Subcutaneous abdominal adipose tissue (tissue), 5 donors: ENCODE data around the gene PTBP2.
"Not testable (repeated sequence)": the region's sequence is repeated elsewhere in the genome, so short reads cannot be mapped to it uniquely, and the experiment has no call there.

ENCODE experiments used
- H3K27ac ChIP-seq: one replicate; pipeline ENCODE4 v1.7.0; 2013; ENCODE audit warnings: low read depth, mild to moderate bottlenecking, inconsistent platforms, low read length, moderate library complexity
- H3K27me3 ChIP-seq, 5 donors: one replicate each; pipeline ENCODE4 v1.7.0; 2013; ENCODE audit warnings: low read length in 5 of 5, inconsistent platforms in 1 of 5; ENCODE audit not compliant: control insufficient read depth in 5 of 5, insufficient read depth in 4 of 5
- H3K36me3 ChIP-seq, 5 donors: one replicate each; pipeline ENCODE4 v1.7.0; 2013; ENCODE audit warnings: low read length in 5 of 5; ENCODE audit not compliant: control insufficient read depth in 5 of 5, insufficient read depth in 5 of 5
- H3K4me1 ChIP-seq, 5 donors: one replicate each; pipeline ENCODE4 v1.7.0; 2013; ENCODE audit warnings: low read length in 5 of 5, mild to moderate bottlenecking in 3 of 5, moderate library complexity in 1 of 5; ENCODE audit not compliant: control insufficient read depth in 5 of 5, insufficient read depth in 5 of 5
- H3K4me3 ChIP-seq, 5 donors: one replicate each; pipeline ENCODE4 v1.7.0; 2013; ENCODE audit warnings: low read length in 5 of 5, low read depth in 1 of 5
- H3K9ac ChIP-seq, 5 donors: one replicate each; pipeline ENCODE4 v1.7.0; 2013; ENCODE audit warnings: low read length in 5 of 5, mild to moderate bottlenecking in 4 of 5, moderate library complexity in 3 of 5
- H3K9me3 ChIP-seq, 5 donors: one replicate each; pipeline ENCODE4 v1.7.0; 2013; ENCODE audit warnings: low read length in 5 of 5; ENCODE audit not compliant: control insufficient read depth in 5 of 5
- donor health status: healthy.
- donor health status: healthy.
- donor health status: healthy.
- donor health status: healthy.
- donor health status: healthy.

The PTBP2 gene

DNA sequence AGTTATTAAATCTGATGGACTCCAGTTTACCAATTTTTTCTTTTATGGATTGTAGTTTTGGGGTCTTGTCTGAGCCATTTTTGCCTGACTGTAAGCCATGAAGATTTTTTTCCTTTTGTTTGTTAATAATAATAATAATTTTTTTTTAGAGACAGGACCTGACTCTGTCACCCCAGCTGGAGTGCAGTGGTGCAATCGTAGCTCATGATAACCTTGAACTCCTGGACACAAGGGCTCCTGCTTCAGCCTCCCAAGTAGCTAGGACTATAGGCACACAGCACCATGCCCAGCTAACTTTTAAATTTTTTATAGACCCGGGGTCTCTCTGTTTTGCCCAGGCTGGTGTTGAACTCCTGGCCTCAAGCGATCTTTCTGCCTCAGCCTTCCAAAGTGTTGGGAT lies 6.3 kb downstream of the PTBP2 start:
- H3K27ac ChIP-seq: no peak overlapping the region
- peaks cover 0 to 19% (median 16%) of the 10 kb centered on the region in 5 donors for H3K4me1 ChIP-seq
- H3K9me3 ChIP-seq: no peaks in the 10 kb centered on the region
- no peak overlapping the region for H3K9ac ChIP-seq
- no peaks in the 10 kb centered on the region for H3K27me3 ChIP-seq
- H3K4me3 ChIP-seq: no peak overlapping the region
- peaks cover 0 to 9% (median 4%) of the 10 kb centered on the region in 5 donors for H3K36me3 ChIP-seq

DNA sequence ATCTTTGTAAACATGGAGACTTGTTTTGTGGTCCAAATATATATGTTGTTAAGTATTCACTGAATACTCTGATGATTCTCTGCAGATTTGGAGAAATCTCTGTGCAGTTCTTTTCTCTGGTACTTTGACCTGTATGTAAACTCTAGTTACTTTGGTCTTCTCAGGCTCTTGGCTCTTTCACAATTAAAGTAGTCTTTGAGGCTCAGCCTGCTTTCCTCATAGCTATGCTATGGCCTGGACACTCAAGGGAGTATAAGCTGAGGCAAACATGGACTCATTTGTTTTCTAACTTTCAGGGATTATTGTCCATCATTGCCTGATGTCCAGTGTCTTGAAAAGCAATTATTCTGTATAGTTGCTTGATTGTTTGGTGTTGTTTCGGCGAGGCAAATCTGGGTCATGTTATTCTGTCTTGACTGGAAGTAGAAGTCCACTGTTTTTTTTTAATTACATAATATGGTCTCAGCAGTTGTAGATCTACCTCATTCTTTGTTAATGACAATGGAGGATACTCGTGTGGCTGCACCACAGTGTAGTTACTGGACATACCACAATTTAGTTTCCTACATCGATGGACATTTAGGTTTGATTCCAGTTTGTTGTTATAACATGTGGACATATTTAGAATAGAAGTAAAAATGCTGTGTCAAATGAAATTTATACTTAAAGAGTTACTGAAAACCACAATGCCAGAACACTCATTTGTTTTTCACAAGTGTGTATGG lies 9.2 kb downstream of the PTBP2 start:
- peaks cover 0 to 9% (median 6%) of the 10 kb centered on the region in 5 donors for H3K4me1 ChIP-seq
- H3K27ac ChIP-seq: no peak overlapping the region
- no peak overlapping the region for H3K9ac ChIP-seq
- no peak overlapping the region for H3K4me3 ChIP-seq
- no peaks in the 10 kb centered on the region for H3K9me3 ChIP-seq
- no peaks in the 10 kb centered on the region for H3K27me3 ChIP-seq
- H3K36me3 ChIP-seq: peaks cover 4 to 13% (median 5%) of the 10 kb centered on the region in 5 donors

DNA sequence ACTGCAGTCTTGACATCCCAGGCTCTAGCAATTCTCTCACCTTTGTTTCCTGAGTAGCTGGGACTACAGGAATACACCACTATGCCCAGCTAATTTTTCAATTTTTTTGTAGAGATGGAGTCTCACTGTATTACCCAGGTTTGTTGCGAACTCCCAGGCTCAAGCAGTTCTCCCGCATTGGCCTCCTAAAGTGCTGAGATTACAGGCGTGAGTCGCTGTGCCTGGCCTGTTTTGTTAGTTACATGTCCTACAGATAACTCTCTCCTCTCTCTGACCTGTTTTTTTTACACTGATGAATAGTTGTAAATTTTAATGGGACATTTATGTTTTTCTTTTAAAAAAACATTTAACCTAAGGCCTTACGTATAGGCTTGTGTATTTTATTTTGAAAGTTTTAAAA lies 19.8 kb downstream of the PTBP2 start:
- no peak overlapping the region for H3K4me3 ChIP-seq
- H3K27ac ChIP-seq: no peak overlapping the region
- no peaks in the 10 kb centered on the region for H3K9me3 ChIP-seq
- H3K4me1 ChIP-seq: peaks cover 0 to 6% (median 0%) of the 10 kb centered on the region in 5 donors
- H3K9ac ChIP-seq: no peak overlapping the region
- H3K36me3 ChIP-seq: peaks cover 0 to 3% (median 0%) of the 10 kb centered on the region in 5 donors
- no peaks in the 10 kb centered on the region for H3K27me3 ChIP-seq

DNA sequence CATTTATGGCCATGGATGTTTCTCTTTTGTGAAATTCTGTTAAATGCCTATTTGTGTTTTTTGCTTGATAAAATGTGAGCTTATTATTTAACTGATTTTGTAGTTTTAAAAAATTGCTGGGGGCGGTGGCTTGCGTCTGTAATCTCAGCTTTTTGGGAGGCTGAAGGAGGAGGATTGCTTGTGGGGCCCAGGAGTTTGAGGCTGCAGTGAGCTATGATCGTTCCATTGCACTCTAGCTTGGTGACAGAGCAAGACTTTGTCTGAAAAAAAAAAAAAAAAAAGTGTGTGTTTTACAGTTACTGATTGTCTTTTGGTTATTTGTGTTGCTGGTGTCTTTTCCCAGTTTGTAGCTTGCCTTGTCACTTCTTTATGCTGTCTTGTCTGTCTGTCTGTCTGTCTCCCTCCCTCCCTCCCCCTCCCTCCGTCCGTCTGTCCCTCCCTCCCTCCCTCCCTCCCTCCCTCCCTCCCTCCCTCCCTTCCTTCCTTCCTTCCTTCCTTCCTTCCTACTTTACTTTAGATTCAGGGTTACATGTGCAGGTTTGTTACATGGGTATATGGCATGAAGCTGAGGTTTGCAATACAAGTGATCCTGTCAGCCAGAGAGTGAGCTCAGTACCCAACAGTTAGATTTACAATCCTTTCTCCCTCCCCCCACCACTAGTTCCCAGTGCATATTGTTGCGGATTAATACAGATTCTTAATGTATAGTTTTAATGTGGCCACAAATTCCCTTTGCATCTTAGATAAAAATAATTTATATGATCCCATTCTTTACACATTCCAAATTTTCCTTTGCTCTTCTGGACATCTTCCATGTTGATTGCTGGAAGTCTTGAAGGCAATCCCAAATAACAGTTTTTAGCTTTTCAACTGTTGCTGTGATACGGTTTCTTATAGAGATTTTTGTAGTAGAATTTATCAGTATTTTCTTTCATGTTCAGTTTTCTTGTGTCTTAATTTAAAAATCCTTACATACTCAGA lies 25.1 kb downstream of the PTBP2 start:
- no peaks in the 10 kb centered on the region for H3K27me3 ChIP-seq
- H3K36me3 ChIP-seq: no peaks in the 10 kb centered on the region
- H3K9ac ChIP-seq: no peak overlapping the region
- no peak overlapping the region for H3K4me3 ChIP-seq
- H3K4me1 ChIP-seq: peaks cover 0 to 20% (median 8%) of the 10 kb centered on the region in 5 donors
- H3K27ac ChIP-seq: no peak overlapping the region
- H3K9me3 ChIP-seq: no peaks in the 10 kb centered on the region

DNA sequence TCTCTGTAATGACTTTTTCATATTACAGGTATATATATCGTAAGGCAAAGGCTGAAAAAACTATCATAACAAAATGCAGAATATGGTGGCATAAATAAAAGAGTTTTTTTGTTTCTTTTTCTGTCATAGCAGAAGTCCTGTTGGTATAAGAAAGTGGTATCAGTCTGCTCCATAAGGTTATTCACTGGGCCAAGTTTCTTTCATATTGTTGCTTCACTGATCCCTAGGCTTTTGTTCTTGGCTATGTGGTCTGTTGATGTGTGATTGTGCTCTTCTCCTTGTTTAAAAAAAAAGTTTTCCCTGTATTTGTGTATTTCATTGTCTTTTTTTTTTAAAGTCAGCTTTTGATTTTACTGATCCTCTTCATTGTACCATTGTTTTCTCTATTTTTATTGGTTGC lies 26.0 kb downstream of the PTBP2 start:
- Histone ChIP-seq H3K27ac (no peak overlapping the region), H3K4me1 (peaks cover 0 to 20% (median 8%) of the 10 kb centered on the region in 5 donors), H3K9me3 (no peaks in the 10 kb centered on the region)

DNA sequence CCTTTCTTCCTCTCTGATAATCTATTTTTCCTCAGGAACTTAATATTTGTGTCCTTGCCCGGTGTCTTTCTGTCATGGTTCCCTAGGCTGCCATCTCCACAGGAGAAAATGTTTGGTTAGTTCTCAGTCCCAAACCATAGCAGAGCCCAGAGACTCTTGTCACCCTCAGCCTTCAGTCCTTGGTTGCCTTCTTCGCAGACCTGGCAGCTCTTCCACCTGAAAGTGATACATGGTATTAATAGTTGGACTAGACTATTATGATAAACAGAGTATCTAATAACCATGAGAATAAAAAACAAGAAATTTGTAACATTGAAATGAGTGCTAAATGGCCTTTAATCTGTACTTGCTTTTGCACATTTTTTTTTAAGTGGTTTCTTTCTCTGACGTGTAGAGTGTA lies 26.5 kb downstream of the PTBP2 start:
- Histone ChIP-seq H3K9ac (no peak overlapping the region), H3K27me3 (no peaks in the 10 kb centered on the region), H3K4me3 (no peak overlapping the region), H3K4me1 (peaks cover 0 to 20% (median 8%) of the 10 kb centered on the region in 5 donors), H3K36me3 (peaks cover 5 to 10% (median 9%) of the 10 kb centered on the region in 5 donors), H3K27ac (no peak overlapping the region), H3K9me3 (no peaks in the 10 kb centered on the region)

More for the DNA sequence above, 26.0 kb downstream of the PTBP2 start:
- Histone ChIP-seq H3K36me3 (peaks cover 0 to 5% (median 4%) of the 10 kb centered on the region in 5 donors), H3K9ac (no peak overlapping the region), H3K4me3 (no peak overlapping the region), H3K27me3 (no peaks in the 10 kb centered on the region)

DNA sequence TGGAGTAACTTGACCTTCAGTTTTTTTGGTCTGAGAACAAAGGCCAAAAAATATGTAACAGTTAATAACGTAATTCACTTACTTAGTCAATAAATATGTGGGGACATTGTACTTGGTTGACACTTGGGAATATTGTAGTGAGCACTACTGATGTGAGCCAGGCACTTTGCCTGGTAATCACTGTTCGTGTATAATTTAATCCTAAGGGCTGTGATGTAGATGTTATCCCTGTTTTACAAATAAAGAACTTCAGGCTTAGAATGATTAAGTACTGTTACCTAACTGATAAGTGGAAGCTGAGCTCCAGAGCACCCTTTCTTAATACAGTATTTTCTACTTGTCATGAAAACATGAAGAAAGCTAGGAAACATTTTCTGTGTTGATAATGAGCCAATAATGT lies 28.0 kb downstream of the PTBP2 start:
- Histone ChIP-seq H3K4me1 (peaks cover 0 to 17% (median 8%) of the 10 kb centered on the region in 5 donors), H3K9ac (no peak overlapping the region), H3K9me3 (no peaks in the 10 kb centered on the region), H3K4me3 (no peak overlapping the region), H3K27me3 (no peaks in the 10 kb centered on the region), H3K27ac (no peak overlapping the region), H3K36me3 (peaks cover 11 to 25% (median 13%) of the 10 kb centered on the region in 5 donors)

DNA sequence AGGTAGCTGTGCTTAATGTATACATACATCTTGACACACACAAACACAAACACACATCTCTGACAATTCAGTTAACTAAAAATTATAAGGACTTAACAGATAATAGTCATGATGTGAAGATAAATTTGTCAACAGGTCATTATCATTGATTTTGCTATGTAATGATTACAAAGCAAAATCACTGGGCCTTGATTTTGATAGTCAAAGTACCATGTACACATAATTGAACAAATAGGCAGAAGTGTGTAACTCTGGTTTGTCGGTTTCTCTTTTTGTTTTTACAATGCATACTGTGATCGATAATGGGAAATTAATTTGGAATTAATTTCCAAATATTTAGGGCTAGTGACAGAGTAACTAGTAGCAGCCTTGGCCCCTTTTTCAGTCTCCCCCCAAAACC lies 30.8 kb downstream of the PTBP2 start:
- no peak overlapping the region for H3K4me3 ChIP-seq
- H3K4me1 ChIP-seq: peaks cover 0 to 13% (median 4%) of the 10 kb centered on the region in 5 donors
- no peak overlapping the region for H3K27ac ChIP-seq
- H3K9ac ChIP-seq: no peak overlapping the region
- peaks cover 15 to 32% (median 18%) of the 10 kb centered on the region in 5 donors for H3K36me3 ChIP-seq
- no peaks in the 10 kb centered on the region for H3K27me3 ChIP-seq
- H3K9me3 ChIP-seq: no peaks in the 10 kb centered on the region

DNA sequence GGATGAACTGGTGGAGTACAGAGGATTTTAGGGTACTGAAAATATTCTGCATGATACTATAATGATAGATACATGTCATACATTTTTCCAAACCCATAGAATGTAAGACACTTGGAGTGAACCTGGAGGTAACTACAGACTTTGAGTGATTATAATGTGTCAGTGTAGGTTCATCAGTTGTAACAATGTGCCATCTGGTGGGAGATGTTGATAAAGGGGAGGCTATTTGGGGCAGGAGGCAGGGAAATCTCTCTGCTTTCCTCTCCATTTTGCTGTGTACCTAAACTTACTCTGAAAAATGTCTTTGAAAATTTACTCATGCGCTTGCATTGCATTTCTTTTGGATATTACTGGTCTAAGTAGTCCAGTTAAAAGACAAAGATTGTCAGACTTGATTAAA lies 35.2 kb downstream of the PTBP2 start:
- Histone ChIP-seq H3K9me3 (no peaks in the 10 kb centered on the region), H3K4me1 (no peaks in the 10 kb centered on the region), H3K36me3 (peaks cover 15 to 32% (median 18%) of the 10 kb centered on the region in 5 donors)

DNA sequence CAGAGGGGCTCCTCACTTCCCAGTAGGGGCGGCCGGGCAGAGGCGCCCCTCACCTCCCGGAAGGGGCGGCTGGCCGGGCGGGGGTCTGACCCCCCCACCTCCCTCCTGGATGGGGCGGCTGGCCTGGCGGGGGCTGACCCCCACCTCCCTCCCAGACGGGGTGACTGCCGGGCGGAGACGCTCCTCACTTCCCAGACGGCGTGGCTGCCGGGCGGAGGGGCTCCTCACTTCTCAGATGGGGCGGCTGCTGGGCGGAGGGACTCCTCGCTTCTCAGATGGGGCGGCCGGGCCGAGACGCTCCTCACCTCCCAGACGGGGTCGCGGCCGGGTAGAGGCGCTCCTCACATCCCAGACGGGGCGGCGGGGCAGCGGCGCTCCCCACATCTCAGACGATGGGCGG lies 41.0 kb downstream of the PTBP2 start:
- not testable (repeated sequence) for H3K9ac ChIP-seq, H3K4me1 ChIP-seq, H3K4me3 ChIP-seq, H3K27me3 ChIP-seq, H3K36me3 ChIP-seq, H3K27ac ChIP-seq, H3K9me3 ChIP-seq

More for the DNA sequence above, 35.2 kb downstream of the PTBP2 start:
- no peaks in the 10 kb centered on the region for H3K27me3 ChIP-seq
- no peak overlapping the region for H3K9ac ChIP-seq
- no peak overlapping the region for H3K27ac ChIP-seq
- no peak overlapping the region for H3K4me3 ChIP-seq
